Mammary epithelial cell (primary cell): ENCODE results near the gene ARHGEF4.

Experiments
- CTCF ChIP-seq, 2 donors: IDR thresholded peaks in 1 of 2; conservative IDR thresholded peaks in 1 of 2; 2 replicates each; pipeline ENCODE4 v1.5.1; 2011 to 2012; ENCODE audit warnings: inconsistent platforms in 2 of 2, low read length in 2 of 2, mild to moderate bottlenecking in 2 of 2, control low read depth in 1 of 2, low read depth in 1 of 2; ENCODE audit not compliant: insufficient read depth in 1 of 2; ENCODE audit errors: extremely low read depth in 1 of 2
- EZH2 ChIP-seq: IDR thresholded peaks from 2 replicates; pipeline ENCODE4 v1.6.1; 2012; ENCODE audit warnings: low read length, inconsistent platforms, borderline replicate concordance

GRCh38 chr2:131047920-131048560 lies 211.3 kb downstream of the ARHGEF4 start:
- no peak for TF ChIP-seq CTCF (conservative IDR thresholded peaks at IDR 0.05 in 1 of 2, IDR thresholded peaks at IDR 0.05 in 1 of 2; ENCODE audit: extremely low read depth in 1 of 2, insufficient read depth in 1 of 2, low read depth in 1 of 2, low read length in 2 of 2)
- no peak for TF ChIP-seq EZH2
